Measurements from ENCODE around the gene KDM8.

DNA sequence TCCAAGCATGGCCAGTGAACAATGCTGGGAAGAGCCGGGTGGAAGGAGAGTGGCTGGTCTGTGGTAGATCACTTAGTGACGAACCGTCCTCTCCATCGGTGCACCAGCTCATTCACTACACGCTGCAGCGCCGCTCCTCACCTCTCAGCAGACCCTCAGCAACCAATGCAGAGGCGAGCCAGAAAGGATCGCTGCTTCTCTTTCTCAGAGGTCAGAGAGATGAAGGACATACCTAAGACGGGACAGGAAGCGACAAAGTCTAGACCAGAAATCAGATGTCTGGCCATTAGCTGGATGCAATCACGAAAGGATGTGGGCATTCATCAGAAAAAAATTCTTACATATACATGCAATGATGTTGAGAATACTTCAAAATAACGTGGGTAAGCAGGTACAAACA lies 38.3 kb downstream of the KDM8 start:
- TF ChIP-seq POLR2AphosphoS5 (IDR thresholded peaks at IDR 0.05): no peak
- TF ChIP-seq, protein P1, sequence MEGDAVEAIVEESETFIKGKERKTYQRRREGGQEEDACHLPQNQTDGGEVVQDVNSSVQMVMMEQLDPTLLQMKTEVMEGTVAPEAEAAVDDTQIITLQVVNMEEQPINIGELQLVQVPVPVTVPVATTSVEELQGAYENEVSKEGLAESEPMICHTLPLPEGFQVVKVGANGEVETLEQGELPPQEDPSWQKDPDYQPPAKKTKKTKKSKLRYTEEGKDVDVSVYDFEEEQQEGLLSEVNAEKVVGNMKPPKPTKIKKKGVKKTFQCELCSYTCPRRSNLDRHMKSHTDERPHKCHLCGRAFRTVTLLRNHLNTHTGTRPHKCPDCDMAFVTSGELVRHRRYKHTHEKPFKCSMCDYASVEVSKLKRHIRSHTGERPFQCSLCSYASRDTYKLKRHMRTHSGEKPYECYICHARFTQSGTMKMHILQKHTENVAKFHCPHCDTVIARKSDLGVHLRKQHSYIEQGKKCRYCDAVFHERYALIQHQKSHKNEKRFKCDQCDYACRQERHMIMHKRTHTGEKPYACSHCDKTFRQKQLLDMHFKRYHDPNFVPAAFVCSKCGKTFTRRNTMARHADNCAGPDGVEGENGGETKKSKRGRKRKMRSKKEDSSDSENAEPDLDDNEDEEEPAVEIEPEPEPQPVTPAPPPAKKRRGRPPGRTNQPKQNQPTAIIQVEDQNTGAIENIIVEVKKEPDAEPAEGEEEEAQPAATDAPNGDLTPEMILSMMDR (IDR thresholded peaks at IDR 0.05): no peak

All from transverse colon (tissue), 4 donors.